Stimulated activated CD4-positive, alpha-beta T cell treated with anti-CD3 and anti-CD28 coated beads, Interleukin-1b, Interleukin-23, amount 100 ng/mL, for 48 hours (primary cell): ENCODE data around the gene DEDD2.
A peak's percentile ranks its signal among the peaks of the same experiment; 100 is the strongest.

Experiments used
- DNase-seq: peaks from one replicate; pipeline ENCODE4 v3.0.0-alpha.2; 2020

Gene DEDD2

GRCh38 chr19:42248270-42249148 lies 31.0 kb upstream of the DEDD2 start:
- no peak for DNase-seq

GRCh38 chr19:42247640-42248199 lies 30.2 kb upstream of the DEDD2 start:
- no peak for DNase-seq

- DNase-seq = no peak
These were observed 29.6 kb upstream of the DEDD2 start for GRCh38 chr19:42246922-42247639.

- DNase-seq = no peak
These were observed 28.9 kb upstream of the DEDD2 start for GRCh38 chr19:42246143-42246921.

GRCh38 chr19:42245231-42245630 lies 27.8 kb upstream of the DEDD2 start:
- DNase-seq = no peak

GRCh38 chr19:42244347-42245220 lies 27.1 kb upstream of the DEDD2 start:
- DNase-seq = peak; percentile 94

GRCh38 chr19:42242512-42243409 lies 25.3 kb upstream of the DEDD2 start, which contains the start of gene GSK3A:
TSS of gene GSK3A (minus strand) at chr19:42242602. CDS start at chr19:42242465, 137 bp downstream.
- DNase-seq = peak; percentile 95

- peak; percentile 30 for DNase-seq
These were observed 24.6 kb upstream of the DEDD2 start for GRCh38 chr19:42242069-42242511.

- no peak for DNase-seq
These were observed 23.8 kb upstream of the DEDD2 start for GRCh38 chr19:42241279-42241678.

GRCh38 chr19:42239544-42240220 lies 22.2 kb upstream of the DEDD2 start:
- no peak for DNase-seq

GRCh38 chr19:42235181-42235580 lies 17.7 kb upstream of the DEDD2 start:
- DNase-seq = no peak

- no peak for DNase-seq
These were observed 16.9 kb upstream of the DEDD2 start for GRCh38 chr19:42234364-42234763.

- no peak for DNase-seq
These were observed 16.3 kb upstream of the DEDD2 start for GRCh38 chr19:42233678-42234292.

GRCh38 chr19:42233106-42233505 lies 15.6 kb upstream of the DEDD2 start:
- DNase-seq = no peak

GRCh38 chr19:42232435-42232834 lies 15.0 kb upstream of the DEDD2 start:
- DNase-seq = no peak

GRCh38 chr19:42230571-42230970 lies 13.1 kb upstream of the DEDD2 start:
- DNase-seq = no peak

- DNase-seq = no peak
These were observed 12.4 kb upstream of the DEDD2 start for GRCh38 chr19:42229855-42230351.

- DNase-seq = no peak
These were observed 11.9 kb upstream of the DEDD2 start for GRCh38 chr19:42229301-42229854.

- DNase-seq = no peak
These were observed 11.2 kb upstream of the DEDD2 start for GRCh38 chr19:42228641-42229040.
